Left kidney (tissue), 2 donors: Measurements from ENCODE around the gene LXN. TPM values are rescaled to one million over a fixed set of nuclear protein-coding genes. Genes with fewer than 3 reads are reported as not detected.
A peak's percentile ranks its signal among the peaks of the same experiment; 100 is the strongest.

Experiments used
- DNase-seq: peaks from one replicate; pipeline ENCODE4 v3.0.0-alpha.2; 2013
- polyA plus RNA-seq: library from polyadenylated mRNA; unstranded; fragments of 120-200 nt; gene quantifications from one replicate; pipeline ENCODE4 v1.2.1, GENCODE V29; 2013; ENCODE audit not compliant: insufficient read length

The LXN gene
- polyA plus RNA-seq, 1 donor, result 32.5 TPM

DNA sequence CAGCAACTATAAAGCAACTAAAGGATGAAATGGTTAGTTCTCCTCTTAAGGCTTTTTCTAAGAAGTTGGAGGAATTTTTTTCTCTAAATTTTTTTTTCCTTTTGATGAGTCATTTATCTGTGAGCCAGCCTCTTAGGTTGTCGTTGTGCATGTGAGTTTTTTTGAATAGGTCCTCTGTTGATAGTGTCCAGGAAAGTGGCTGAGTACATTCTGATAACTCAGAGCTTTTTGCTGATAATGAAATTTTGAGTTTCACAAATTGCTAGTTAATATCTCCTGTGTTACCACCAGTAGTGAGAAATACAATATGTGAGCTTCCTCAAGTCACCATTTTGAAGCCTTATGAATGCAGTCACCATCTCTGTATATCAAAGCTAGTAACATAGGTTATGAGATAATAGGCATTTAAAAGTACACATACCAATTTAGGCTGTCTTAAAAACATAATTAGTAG lies 7.1 kb upstream of the LXN start:
- DNase-seq, result no peak

GRCh38 chr3:158678687-158679086 lies 6.2 kb upstream of the LXN start:
- no peak for DNase-seq

DNA sequence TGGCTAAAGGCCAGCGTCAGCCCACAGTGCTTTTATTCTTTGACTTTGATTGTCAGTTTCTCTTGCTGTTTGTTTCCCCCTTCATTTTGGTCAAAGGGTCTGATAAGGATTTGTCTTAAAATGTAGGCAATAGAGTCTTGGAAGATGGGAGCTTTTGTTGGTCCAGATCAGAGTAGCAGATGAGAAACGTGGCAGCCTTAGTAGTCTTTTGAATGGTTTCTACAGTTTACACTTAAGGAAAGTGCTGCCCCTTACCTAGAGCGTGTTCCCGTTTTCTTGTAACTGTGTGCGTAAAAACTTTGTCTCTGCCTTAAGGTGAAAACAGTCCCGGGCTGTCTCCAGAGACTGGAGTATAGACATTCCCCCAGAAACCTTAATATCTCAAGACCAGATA lies 630 bp downstream of the LXN start:
- peak; percentile 18 for DNase-seq

- no peak for DNase-seq
Measured at GRCh38 chr3:158668506-158668905, 3.9 kb downstream of the LXN start.

DNA sequence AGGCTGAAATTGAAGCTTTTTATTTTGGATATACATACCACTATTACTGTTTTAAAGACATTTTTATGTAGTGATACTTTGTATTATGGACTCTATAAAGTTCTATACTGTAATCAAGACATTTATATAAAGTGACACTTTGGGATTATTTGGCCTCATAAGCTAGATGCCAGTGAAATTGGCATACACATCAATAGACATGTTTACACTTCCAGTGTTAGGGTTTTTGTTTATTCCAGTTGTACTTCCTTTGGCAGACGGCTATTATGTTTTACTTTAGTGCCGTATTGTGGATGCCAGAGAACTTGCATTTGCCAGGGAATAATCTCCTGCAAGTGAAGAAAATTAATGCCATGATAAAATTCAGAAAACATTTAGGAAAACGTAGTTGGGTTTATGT lies 6.0 kb downstream of the LXN start:
- DNase-seq, result no peak

GRCh38 chr3:158663832-158664231 lies 8.6 kb downstream of the LXN start:
- DNase-seq, result no peak

DNA sequence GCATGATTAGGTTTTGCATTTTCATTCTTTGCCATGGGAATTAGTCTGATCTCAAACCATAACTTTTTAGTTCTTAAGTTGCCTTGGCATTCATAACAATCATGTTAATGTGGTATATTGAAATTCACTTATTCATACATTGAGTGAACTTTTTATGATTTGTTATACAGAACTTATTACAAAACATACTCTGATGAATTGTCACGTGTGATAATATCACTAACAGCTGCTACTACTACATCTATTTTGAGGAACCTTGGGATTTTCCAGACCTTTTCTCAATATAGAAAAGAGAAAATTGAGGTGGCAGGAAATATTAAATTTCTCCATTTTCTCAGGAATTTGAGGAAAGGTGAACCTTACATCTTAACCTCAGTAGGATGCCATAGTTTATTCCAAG lies 9.2 kb downstream of the LXN start:
- no peak for DNase-seq

- DNase-seq, result no peak
Measured at GRCh38 chr3:158660711-158661110, 11.7 kb downstream of the LXN start.

GRCh38 chr3:158659454-158660237 lies 12.8 kb downstream of the LXN start:
- DNase-seq, result peak; percentile 39

DNA sequence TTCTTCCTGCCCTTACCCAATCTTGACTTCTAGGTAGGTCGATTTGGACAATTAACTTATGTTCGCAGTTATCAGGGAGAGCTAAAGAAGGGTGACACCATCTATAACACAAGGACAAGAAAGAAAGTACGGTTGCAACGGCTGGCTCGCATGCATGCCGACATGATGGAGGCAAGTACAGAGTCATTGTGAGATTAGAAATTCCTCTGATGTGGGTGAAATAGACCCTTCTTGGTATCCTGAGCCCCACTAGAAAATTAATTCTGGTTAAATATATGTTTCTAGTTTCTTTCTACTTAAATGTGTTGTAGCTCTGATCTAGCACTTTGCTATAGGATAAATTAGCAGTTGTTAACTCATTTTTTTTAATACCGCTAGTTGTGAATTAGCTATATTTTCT lies 13.6 kb downstream of the LXN start:
- DNase-seq, result no peak

GRCh38 chr3:158652463-158652862 lies 20.0 kb downstream of the LXN start:
- DNase-seq, result no peak

DNA sequence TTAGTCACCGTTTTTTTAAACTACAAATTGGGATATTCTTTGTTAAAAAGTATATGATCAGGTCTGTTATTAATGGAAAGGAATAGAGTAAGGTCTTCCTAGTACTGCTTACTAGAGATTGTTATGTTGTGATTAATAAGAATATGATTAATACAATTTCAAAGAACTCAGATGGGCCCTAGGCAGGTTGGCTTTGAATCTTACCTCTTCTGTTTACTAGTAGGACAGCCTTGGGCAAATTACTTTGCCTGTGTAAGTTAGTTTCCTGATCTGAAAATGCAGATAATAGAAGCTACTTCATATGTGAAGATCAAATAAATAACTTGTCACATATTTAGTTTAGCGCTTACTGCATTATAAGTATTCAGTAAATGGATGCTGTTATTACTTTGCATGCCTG lies 21.3 kb downstream of the LXN start:
- DNase-seq, result no peak

DNA sequence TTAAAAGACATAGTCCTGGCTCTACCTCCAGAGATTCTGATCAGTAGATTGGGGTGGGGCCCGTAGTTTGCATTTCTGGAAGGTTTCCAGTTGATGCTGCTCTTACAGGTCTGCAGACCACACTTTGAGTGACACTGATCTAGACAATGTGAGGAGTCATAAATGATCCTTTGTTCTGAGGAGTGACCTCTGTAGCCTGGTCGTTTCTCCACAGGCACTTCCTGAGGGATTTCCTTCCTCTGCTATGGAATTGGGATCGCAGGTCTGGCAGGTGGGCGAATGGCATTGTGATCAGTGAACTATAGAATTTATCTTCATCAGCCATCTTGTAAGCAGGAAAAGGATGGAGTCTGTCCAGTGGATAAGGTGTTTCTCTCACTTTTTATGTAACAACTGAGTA lies 22.7 kb downstream of the LXN start:
- DNase-seq, result no peak

GRCh38 chr3:158644345-158644908 lies 28.0 kb downstream of the LXN start, which contains the start of gene GFM1:
TSS of gene GFM1 (plus strand) at chr3:158644527. CDS start at chr3:158644635, 108 bp downstream.
- DNase-seq, result peak; percentile 95

DNA sequence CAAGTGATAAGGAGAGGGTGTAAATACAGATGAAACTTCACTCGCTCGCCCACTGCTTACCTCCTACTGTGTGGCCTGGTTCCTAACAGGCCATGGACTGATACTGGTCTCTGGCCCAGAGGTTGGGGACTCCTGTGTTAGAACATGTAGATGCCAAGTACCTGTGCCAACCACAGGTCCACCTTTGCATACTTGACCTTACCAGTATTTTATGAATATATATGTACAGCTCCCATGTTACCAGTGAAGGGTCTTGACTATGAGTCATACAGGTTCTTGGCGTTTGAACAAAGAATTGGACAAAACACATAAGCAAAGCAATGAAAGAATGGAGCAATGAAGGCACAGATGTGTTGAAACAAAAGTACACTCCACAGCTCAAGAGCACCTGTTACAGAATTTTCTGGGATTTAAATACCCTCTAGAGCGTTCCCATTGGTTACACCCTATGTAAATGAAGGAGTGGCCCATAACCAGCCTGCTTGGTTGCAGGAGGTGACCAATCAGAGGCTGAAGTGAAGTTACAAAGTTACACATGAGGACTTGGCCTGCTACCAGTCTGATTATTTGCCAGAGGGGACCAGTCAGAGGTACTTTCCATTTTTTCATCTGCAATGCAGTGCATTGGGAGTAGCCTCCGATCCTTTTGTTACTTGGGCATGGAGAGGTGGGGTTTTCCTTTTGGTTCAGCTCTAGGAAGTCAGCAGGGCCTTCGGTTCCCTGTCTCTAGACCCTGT lies 29.8 kb downstream of the LXN start:
- no peak for DNase-seq

- DNase-seq, result no peak
Measured at GRCh38 chr3:158642005-158642404, 30.4 kb downstream of the LXN start.

DNA sequence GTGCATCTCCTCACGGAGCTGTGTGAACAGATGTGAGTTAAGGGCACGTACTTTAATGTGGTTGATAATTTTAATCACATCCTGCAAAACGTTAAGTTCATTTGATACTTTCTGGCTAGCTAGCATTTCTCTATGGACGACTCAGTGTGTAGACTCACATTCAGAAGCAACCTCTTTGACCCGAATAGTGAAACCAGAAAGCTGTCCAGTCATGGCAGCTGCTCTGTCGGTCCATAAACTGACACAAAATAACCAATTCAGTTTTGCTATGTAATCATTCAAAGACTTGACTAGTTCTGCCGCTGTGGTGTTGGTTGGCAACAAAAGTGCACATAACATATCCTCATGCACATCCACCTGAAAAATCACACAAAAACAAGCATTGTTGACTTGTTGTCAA lies 31.8 kb downstream of the LXN start:
- no peak for DNase-seq

GRCh38 chr3:158631981-158632380 lies 40.5 kb downstream of the LXN start:
- DNase-seq, result no peak

DNA sequence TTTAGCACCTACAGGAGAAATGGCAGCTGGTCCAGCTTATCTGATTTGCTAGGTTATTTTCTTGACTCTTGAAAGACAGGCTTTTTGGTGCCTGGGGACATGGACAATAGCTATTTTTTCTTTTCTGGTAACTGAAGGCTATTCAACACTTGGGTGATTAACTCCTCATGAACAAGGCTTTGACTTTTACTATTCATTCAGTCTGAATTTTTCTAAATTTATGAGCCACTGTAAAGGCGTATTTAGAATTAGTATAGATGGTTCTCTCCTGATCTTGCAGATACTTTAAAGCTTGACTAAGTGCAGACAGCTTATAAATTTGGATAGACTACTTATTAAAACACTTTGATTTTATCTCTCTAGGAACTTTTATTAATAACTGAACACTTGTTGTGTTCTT lies 46.6 kb downstream of the LXN start:
- DNase-seq, result no peak

- DNase-seq, result no peak
Measured at GRCh38 chr3:158617982-158618875, 54.2 kb downstream of the LXN start.
